ENCODE measurements around the gene ZNF710.
"Not testable (repeated sequence)": the region's sequence is repeated elsewhere in the genome, so short reads cannot be mapped to it uniquely, and the experiment has no call there.

ZNF710 gene

GRCh38 chr15:90001062-90001682, at the start of gene ZNF710:
TSS of gene ZNF710 (plus strand) at chr15:90001324. CDS start at chr15:90067138, 65,814 bp downstream.
- peak; percentile 48 for DNase-seq

GRCh38 chr15:89954541-89954940, 46.6 kb upstream of the ZNF710 start:
- no peak for DNase-seq

GRCh38 chr15:89955449-89955998, 45.6 kb upstream of the ZNF710 start:
- not testable (repeated sequence) for DNase-seq

GRCh38 chr15:89958107-89958805, 42.9 kb upstream of the ZNF710 start:
- DNase-seq = no peak

GRCh38 chr15:89963301-89964231, 37.6 kb upstream of the ZNF710 start:
- no peak for DNase-seq

GRCh38 chr15:89964232-89964954, 36.7 kb upstream of the ZNF710 start:
- DNase-seq = no peak

- DNase-seq = no peak
Observed at GRCh38 chr15:89967881-89968280, 33.2 kb upstream of the ZNF710 start.

- peak; percentile 49 for DNase-seq
Observed at GRCh38 chr15:89971592-89971997, 29.5 kb upstream of the ZNF710 start.

GRCh38 chr15:89972085-89972484, 29.0 kb upstream of the ZNF710 start:
- DNase-seq = no peak

GRCh38 chr15:89975482-89976245, 25.5 kb upstream of the ZNF710 start:
- DNase-seq = no peak

GRCh38 chr15:89976246-89976600, 24.9 kb upstream of the ZNF710 start:
- no peak for DNase-seq

- not testable (repeated sequence) for DNase-seq
Observed at GRCh38 chr15:89977836-89978235, 23.3 kb upstream of the ZNF710 start.

- no peak for DNase-seq
Observed at GRCh38 chr15:89978914-89979313, 22.2 kb upstream of the ZNF710 start.

GRCh38 chr15:89980896-89981295, 20.2 kb upstream of the ZNF710 start:
- no peak for DNase-seq

GRCh38 chr15:89982315-89983055, 18.6 kb upstream of the ZNF710 start:
- no peak for DNase-seq

GRCh38 chr15:89984001-89984400, 17.1 kb upstream of the ZNF710 start:
- no peak for DNase-seq

- DNase-seq = no peak
Observed at GRCh38 chr15:89984421-89985010, 16.6 kb upstream of the ZNF710 start.

- no peak for DNase-seq
Observed at GRCh38 chr15:89985111-89985510, 16.0 kb upstream of the ZNF710 start.

- DNase-seq = no peak
Observed at GRCh38 chr15:89991312-89991711, 9.8 kb upstream of the ZNF710 start.

- no peak for DNase-seq
Observed at GRCh38 chr15:89993349-89993748, 7.8 kb upstream of the ZNF710 start.

- DNase-seq = no peak
Observed at GRCh38 chr15:89997079-89997478, 4.0 kb upstream of the ZNF710 start.
